Liver (tissue), 9 donors: Measurements from ENCODE around the gene KANSL1. TPM values are rescaled to one million over a fixed set of nuclear protein-coding genes. Genes with fewer than 3 reads are reported as not detected.
"Not testable (repeated sequence)": the region's sequence is repeated elsewhere in the genome, so short reads cannot be mapped to it uniquely, and the experiment has no call there.

ENCODE experiments used
- DNase-seq: peaks from one replicate; pipeline ENCODE4 v3.0.0-alpha.2; 2017; ENCODE audit warnings: low spot score
- H3K27ac ChIP-seq, 2 donors: one replicate each; pipeline ENCODE4 v1.7.0; 2013; ENCODE audit warnings: inconsistent platforms in 2 of 2, low read length in 2 of 2, control low read depth in 1 of 2, low read depth in 1 of 2, mild to moderate bottlenecking in 1 of 2
- H3K27me3 ChIP-seq, 4 donors: one replicate each; pipeline versions ENCODE4 v1.6.1 to v1.7.0; 2013; ENCODE audit warnings: low read length in 3 of 4, inconsistent platforms in 1 of 4, mild to moderate bottlenecking in 1 of 4, moderate library complexity in 1 of 4; ENCODE audit not compliant: control insufficient read depth in 4 of 4, insufficient read depth in 4 of 4
- H3K36me3 ChIP-seq, 4 donors: one replicate each; pipeline versions ENCODE4 v1.6.1 to v1.7.0; 2013; ENCODE audit warnings: low read length in 3 of 4, mild to moderate bottlenecking in 3 of 4, low read depth in 1 of 4, moderate library complexity in 1 of 4; ENCODE audit not compliant: control insufficient read depth in 4 of 4, insufficient read depth in 3 of 4
- H3K4me1 ChIP-seq, 4 donors: one replicate each; pipeline versions ENCODE4 v1.6.1 to v1.7.0; 2013; ENCODE audit warnings: low read length in 3 of 4, mild to moderate bottlenecking in 3 of 4, moderate library complexity in 1 of 4; ENCODE audit not compliant: control insufficient read depth in 4 of 4, insufficient read depth in 4 of 4
- H3K4me3 ChIP-seq, 3 donors: one replicate each; pipeline versions ENCODE4 v1.6.1 to v1.7.0; 2013; ENCODE audit warnings: low read length in 3 of 3, control low read depth in 1 of 3, low read depth in 1 of 3, mild to moderate bottlenecking in 1 of 3
- H3K9ac ChIP-seq, 2 donors: one replicate each; pipeline ENCODE4 v1.7.0; 2013; ENCODE audit warnings: low read length in 2 of 2, mild to moderate bottlenecking in 2 of 2, moderate library complexity in 2 of 2, control low read depth in 1 of 2, low read depth in 1 of 2
- H3K9me3 ChIP-seq, 4 donors: one replicate each; pipeline versions ENCODE4 v1.6.1 to v1.7.0; 2013; ENCODE audit warnings: low read length in 3 of 4; ENCODE audit not compliant: control insufficient read depth in 4 of 4
- ATF3 ChIP-seq: IDR thresholded peaks from 2 replicates; pipeline ENCODE4 v1.6.1; 2016; ENCODE audit warnings: antibody characterized with exemption
- CTCF ChIP-seq: fragments of 150-350 bp; IDR thresholded peaks from 2 replicates; pipeline ENCODE4 v1.5.1; 2017; ENCODE audit warnings: improper control_type of control experiment, low read depth, low read length; ENCODE audit not compliant: missing input control
- EGR1 ChIP-seq, 2 donors: IDR thresholded peaks; 2 replicates each; pipeline ENCODE4 v1.6.1; 2016 to 2018; ENCODE audit warnings: antibody characterized with exemption in 2 of 2, low read depth in 2 of 2
- FOXA1 ChIP-seq: IDR thresholded peaks from 2 replicates; pipeline ENCODE4 v1.6.1; 2016; ENCODE audit warnings: antibody characterized with exemption
- FOXA2 ChIP-seq: IDR thresholded peaks from 2 replicates; pipeline ENCODE4 v1.6.1; 2016; ENCODE audit warnings: antibody characterized with exemption
- GABPA ChIP-seq, 2 donors: IDR thresholded peaks in 1 of 2; conservative IDR thresholded peaks in 1 of 2; 2 replicates each; pipeline ENCODE4 v1.6.1; 2016; ENCODE audit warnings: antibody characterized with exemption in 2 of 2, mild to moderate bottlenecking in 1 of 2, moderate library complexity in 1 of 2
- HNF4A ChIP-seq, 2 donors: conservative IDR thresholded peaks; 2 replicates each; pipeline ENCODE4 v1.6.1; 2016; ENCODE audit warnings: antibody characterized with exemption in 2 of 2, mild to moderate bottlenecking in 2 of 2
- HNF4G ChIP-seq: IDR thresholded peaks from 2 replicates; pipeline ENCODE4 v1.6.1; 2016; ENCODE audit warnings: antibody characterized with exemption
- JUND ChIP-seq, 2 donors: IDR thresholded peaks; 2 replicates each; pipeline ENCODE4 v1.6.1; 2016; ENCODE audit warnings: antibody characterized with exemption in 2 of 2
- MAX ChIP-seq: IDR thresholded peaks from 2 replicates; pipeline ENCODE4 v1.6.1; 2016; ENCODE audit warnings: antibody characterized with exemption
- NR2F2 ChIP-seq: IDR thresholded peaks from 2 replicates; pipeline ENCODE4 v1.6.1; 2016; ENCODE audit warnings: antibody characterized with exemption
- RAD21 ChIP-seq, 2 donors: IDR thresholded peaks; 2 replicates each; pipeline ENCODE4 v1.6.1; 2016; ENCODE audit warnings: antibody characterized with exemption in 2 of 2, mild to moderate bottlenecking in 2 of 2
- REST ChIP-seq: IDR thresholded peaks from 2 replicates; pipeline ENCODE4 v1.6.1; 2016; ENCODE audit warnings: antibody characterized with exemption, mild to moderate bottlenecking
- RXRA ChIP-seq, 2 donors: IDR thresholded peaks; 2 replicates each; pipeline ENCODE4 v1.6.1; 2017 to 2018; ENCODE audit warnings: antibody characterized with exemption in 2 of 2, mild to moderate bottlenecking in 1 of 2
- SP1 ChIP-seq: IDR thresholded peaks from 2 replicates; pipeline ENCODE4 v1.6.1; 2018; ENCODE audit warnings: antibody characterized with exemption, mild to moderate bottlenecking
- TAF1 ChIP-seq: conservative IDR thresholded peaks from 2 replicates; pipeline ENCODE4 v1.6.1; 2016; ENCODE audit warnings: antibody characterized with exemption, mild to moderate bottlenecking
- YY1 ChIP-seq: IDR thresholded peaks from 2 replicates; pipeline ENCODE4 v1.6.1; 2016; ENCODE audit warnings: antibody characterized with exemption, mild to moderate bottlenecking
- ZBTB33 ChIP-seq: IDR thresholded peaks from 2 replicates; pipeline ENCODE4 v1.6.1; 2016; ENCODE audit warnings: antibody characterized with exemption
- WGBS: extraction: QIAGEN DNeasy Blood & Tissue Kit; methylation state at CpG from one replicate; pipeline ENCODE4 v1.1.7; 2013; 5-methylcytosine and 5-hydroxymethylcytosine counted together
- polyA plus RNA-seq, 2 donors: library from polyadenylated mRNA; stranded (reverse) in 1 of 2; unstranded in 1 of 2; fragments of 200-250 nt in 1 of 2; fragments of >200 nt in 1 of 2; fragmentation: Nextera tagmentation in 1 of 2; extraction: Ambion mirVana in 1 of 2; gene quantifications; one replicate each; pipeline versions ENCODE4 v1.2.1 to v1.2.3, GENCODE V29; 2013 to 2015
- total RNA-seq, 2 donors: library from RNA; depleted of rRNA; stranded (reverse); fragments of >200 nt; gene quantifications; one replicate each; pipeline ENCODE4 v1.2.3, GENCODE V29; 2014
- donor health status: healthy.
- donor health status: healthy.
- donor health status: healthy.
- donor health status: healthy.
- donor health status: healthy.

KANSL1 gene
- total and polyA plus RNA-seq, 4 donors = 5.5 to 86.3 (median 24.0) TPM

GRCh38 chr17:46184696-46185095 lies 8.5 kb downstream of the KANSL1 start:
- DNase-seq = no peak
- no peak for TF ChIP-seq CTCF
- TF ChIP-seq RAD21 (IDR thresholded peaks at IDR 0.05) = no peak
- TF ChIP-seq FOXA2 = no peak
- TF ChIP-seq JUND (IDR thresholded peaks at IDR 0.05) = no peak
- no peak for TF ChIP-seq REST
- no peak for TF ChIP-seq NR2F2
- no peak for TF ChIP-seq FOXA1
- TF ChIP-seq MAX = no peak
- no peak for TF ChIP-seq ZBTB33
- no peak for TF ChIP-seq ATF3
- TF ChIP-seq RXRA (IDR thresholded peaks at IDR 0.05) = no peak
- TF ChIP-seq HNF4G = no peak
- TF ChIP-seq SP1 = no peak
- TF ChIP-seq TAF1 = no peak
- TF ChIP-seq GABPA (IDR thresholded peaks at IDR 0.05 in 1 of 2, conservative IDR thresholded peaks at IDR 0.05 in 1 of 2) = no peak
- no peak for TF ChIP-seq HNF4A (conservative IDR thresholded peaks at IDR 0.05)
- no peak for TF ChIP-seq YY1
- TF ChIP-seq EGR1 (IDR thresholded peaks at IDR 0.05; ENCODE audit: low read depth in 2 of 2) = no peak
- Histone ChIP-seq H3K36me3 (no peaks in the 10 kb centered on the region), H3K27ac (no peak overlapping the region), H3K4me1 (peaks cover 4 to 24% (median 17%) of the 10 kb centered on the region in 4 donors), H3K4me3 (no peak overlapping the region), H3K9ac (no peak overlapping the region), H3K9me3 (no peaks in the 10 kb centered on the region), H3K27me3 (no peaks in the 10 kb centered on the region)
- WGBS = 93% methylated on average over 7 of the region's 7 CpGs

GRCh38 chr17:46183383-46183782 lies 9.8 kb downstream of the KANSL1 start:
- not testable (repeated sequence) for H3K4me3 ChIP-seq, H3K9ac ChIP-seq, H3K27ac ChIP-seq, H3K36me3 ChIP-seq, DNase-seq, H3K9me3 ChIP-seq, H3K27me3 ChIP-seq
- 91% methylated on average over 7 of the region's 7 CpGs for WGBS
- H3K4me1 ChIP-seq = peaks cover 9 to 32% (median 17%) of the 10 kb centered on the region in 4 donors
